ENCODE data around the gene WWOX. TPM values are rescaled to one million over a fixed set of nuclear protein-coding genes. Genes with fewer than 3 reads are reported as not detected.

WWOX gene
- polyA plus RNA-seq, 1 donor (not counting 4 experiments of a cell fraction or from before 2014, with no cell fraction given), result 5.1 TPM

- Histone ChIP-seq H3K4me3 (ENCODE audit: control insufficient read depth in 2 of 3, extremely low read depth in 1 of 3, insufficient read depth in 2 of 3, low read depth in 1 of 3, low read length in 3 of 3) (no peak overlapping the region), H3K36me3 (ENCODE audit: control insufficient read depth in 2 of 2, extremely low read depth in 1 of 2, insufficient read depth in 2 of 2, low read length in 2 of 2) (no peaks in the 10 kb centered on the region), H3K4me1 (ENCODE audit: control insufficient read depth, extremely low read depth, insufficient read depth, low read length) (no peaks in the 10 kb centered on the region), H3K9ac (ENCODE audit: control insufficient read depth, extremely low read depth, insufficient read depth, low read length) (no peak overlapping the region), H3K27ac (ENCODE audit: control insufficient read depth, insufficient read depth, low read length) (no peak overlapping the region), H3K9me3 (ENCODE audit: control insufficient read depth, low read depth, low read length) (no peaks in the 10 kb centered on the region), H2AFZ (ENCODE audit: control insufficient read depth, low read length) (no peak overlapping the region), H4K20me1 (ENCODE audit: control insufficient read depth, extremely low read depth, insufficient read depth, low read length) (no peaks in the 10 kb centered on the region), H3K27me3 (ENCODE audit: control insufficient read depth, extremely low read depth, insufficient read depth, low read length) (peaks cover 28% of the 10 kb centered on the region), H3K4me2 (ENCODE audit: control insufficient read depth, extremely low read depth, insufficient read depth, low read depth, low read length) (no peak overlapping the region), H3K9me1 (ENCODE audit: control insufficient read depth, extremely low read depth, insufficient read depth, low read length) (no peaks in the 10 kb centered on the region), H3K79me2 (ENCODE audit: control insufficient read depth, insufficient read depth, low read length) (no peaks in the 10 kb centered on the region)
- FAIRE-seq, result no peak
- no peak for DNase-seq (ENCODE audit: low read depth, low spot score)
- dilution Hi-C loops (cut with MboI; ENCODE audit: extremely low pct_ligation_motif_present, low sequenced_read_pairs), result no loop called here
- TF ChIP-seq CTCF (optimal IDR thresholded peaks at IDR 0.05 in 1 of 3, IDR thresholded peaks at IDR 0.05 in 1 of 3, conservative IDR thresholded peaks at IDR 0.05 in 1 of 3; ENCODE audit: extremely low read depth in 1 of 3, insufficient read depth in 2 of 3, low read length in 3 of 3) (no peak), EZH2 (IDR thresholded peaks at IDR 0.05; ENCODE audit: low read length) (no peak)
Observed at GRCh38 chr16:79110242-79110641, 1010.8 kb downstream of the WWOX start.

GRCh38 chr16:79110953-79111352, 1011.5 kb downstream of the WWOX start:
- no peak overlapping the region for H3K27ac ChIP-seq (ENCODE audit: control insufficient read depth, insufficient read depth, low read length)
- no peak for TF ChIP-seq CTCF (optimal IDR thresholded peaks at IDR 0.05 in 1 of 3, IDR thresholded peaks at IDR 0.05 in 1 of 3, conservative IDR thresholded peaks at IDR 0.05 in 1 of 3; ENCODE audit: extremely low read depth in 1 of 3, insufficient read depth in 2 of 3, low read length in 3 of 3)
- TF ChIP-seq EZH2 (IDR thresholded peaks at IDR 0.05; ENCODE audit: low read length), result no peak
- H2AFZ ChIP-seq (ENCODE audit: control insufficient read depth, low read length), result no peak overlapping the region
- FAIRE-seq (no peak), DNase-seq (ENCODE audit: low read depth, low spot score) (no peak)
- H3K9me3 ChIP-seq (ENCODE audit: control insufficient read depth, low read depth, low read length), result no peaks in the 10 kb centered on the region
- dilution Hi-C loops (cut with MboI; ENCODE audit: extremely low pct_ligation_motif_present, low sequenced_read_pairs), result no loop called here
- no peaks in the 10 kb centered on the region for H4K20me1 ChIP-seq (ENCODE audit: control insufficient read depth, extremely low read depth, insufficient read depth, low read length)
- no peaks in the 10 kb centered on the region for H3K79me2 ChIP-seq (ENCODE audit: control insufficient read depth, insufficient read depth, low read length)
- H3K4me2 ChIP-seq (ENCODE audit: control insufficient read depth, extremely low read depth, insufficient read depth, low read depth, low read length), result no peak overlapping the region
- H3K9me1 ChIP-seq (ENCODE audit: control insufficient read depth, extremely low read depth, insufficient read depth, low read length), result no peaks in the 10 kb centered on the region
- H3K4me1 ChIP-seq (ENCODE audit: control insufficient read depth, extremely low read depth, insufficient read depth, low read length), result no peaks in the 10 kb centered on the region
- H3K9ac ChIP-seq (ENCODE audit: control insufficient read depth, extremely low read depth, insufficient read depth, low read length), result no peak overlapping the region
- no peak overlapping the region for H3K4me3 ChIP-seq (ENCODE audit: control insufficient read depth in 2 of 3, extremely low read depth in 1 of 3, insufficient read depth in 2 of 3, low read depth in 1 of 3, low read length in 3 of 3)
- H3K27me3 ChIP-seq (ENCODE audit: control insufficient read depth, extremely low read depth, insufficient read depth, low read length), result peaks cover 28% of the 10 kb centered on the region
- H3K36me3 ChIP-seq (ENCODE audit: control insufficient read depth in 2 of 2, extremely low read depth in 1 of 2, insufficient read depth in 2 of 2, low read length in 2 of 2), result no peaks in the 10 kb centered on the region

Measured in keratinocyte (primary cell).